Upper lobe of left lung (tissue), 4 donors: ENCODE results near the gene SLC12A7.

Experiments
- CTCF ChIP-seq, 6 experiments: fragments of 450-650 bp in 4 of 6; fragments of 200-600 bp in 2 of 6; sonication (generic) in 2 of 6; IDR thresholded peaks; one replicate each; pipeline ENCODE4 v1.5.1; 2016 to 2019; ENCODE audit warnings: antibody characterized with exemption in 6 of 6
- EP300 ChIP-seq, 4 donors: sonication (generic); formaldehyde crosslinking; IDR thresholded peaks; one replicate each; pipeline ENCODE4 v1.5.1; 2017; ENCODE audit warnings: antibody characterized with exemption in 4 of 4, control low read depth in 2 of 4
- POLR2A ChIP-seq, 4 donors: fragments of 450-650 bp; IDR thresholded peaks; one replicate each; pipeline ENCODE4 v1.5.1; 2016 to 2017; ENCODE audit warnings: antibody characterized with exemption in 4 of 4, mild to moderate bottlenecking in 2 of 4
- POLR2AphosphoS5 ChIP-seq, 2 donors: sonication (generic); formaldehyde crosslinking; IDR thresholded peaks; one replicate each; pipeline ENCODE4 v1.5.1; 2017; ENCODE audit warnings: antibody characterized with exemption in 2 of 2

GRCh38 chr5:1150866-1151265 lies 39.0 kb upstream of the SLC12A7 start:
- no peak for TF ChIP-seq POLR2A (IDR thresholded peaks at IDR 0.05)
- TF ChIP-seq CTCF (IDR thresholded peaks at IDR 0.05), result no peak
- no peak for TF ChIP-seq EP300 (IDR thresholded peaks at IDR 0.05)
- TF ChIP-seq POLR2AphosphoS5 (IDR thresholded peaks at IDR 0.05), result no peak
